Fibroblast of skin of scalp (primary cell): ENCODE measurements around the gene SPOCK2. TPM values are rescaled to one million over a fixed set of nuclear protein-coding genes. Genes with fewer than 3 reads are reported as not detected.
"Not testable (repeated sequence)": the region's sequence is repeated elsewhere in the genome, so short reads cannot be mapped to it uniquely, and the experiment has no call there.

Experiments
- DNase-seq: peaks from one replicate; pipeline ENCODE4 v3.0.0-alpha.2; 2013
- polyA plus RNA-seq, 2 experiments: library from polyadenylated mRNA; unstranded; fragments of 120-200 nt; gene quantifications; one replicate each; pipeline ENCODE4 v1.2.1, GENCODE V29; 2013; ENCODE audit not compliant: insufficient read length in 2 of 2

Gene SPOCK2, protein sequence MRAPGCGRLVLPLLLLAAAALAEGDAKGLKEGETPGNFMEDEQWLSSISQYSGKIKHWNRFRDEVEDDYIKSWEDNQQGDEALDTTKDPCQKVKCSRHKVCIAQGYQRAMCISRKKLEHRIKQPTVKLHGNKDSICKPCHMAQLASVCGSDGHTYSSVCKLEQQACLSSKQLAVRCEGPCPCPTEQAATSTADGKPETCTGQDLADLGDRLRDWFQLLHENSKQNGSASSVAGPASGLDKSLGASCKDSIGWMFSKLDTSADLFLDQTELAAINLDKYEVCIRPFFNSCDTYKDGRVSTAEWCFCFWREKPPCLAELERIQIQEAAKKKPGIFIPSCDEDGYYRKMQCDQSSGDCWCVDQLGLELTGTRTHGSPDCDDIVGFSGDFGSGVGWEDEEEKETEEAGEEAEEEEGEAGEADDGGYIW
- polyA plus RNA-seq (2013, experiment 1 of 2; ENCODE audit: insufficient read length): not detected
- polyA plus RNA-seq (2013, experiment 2 of 2; ENCODE audit: insufficient read length): 1.3 TPM

DNA sequence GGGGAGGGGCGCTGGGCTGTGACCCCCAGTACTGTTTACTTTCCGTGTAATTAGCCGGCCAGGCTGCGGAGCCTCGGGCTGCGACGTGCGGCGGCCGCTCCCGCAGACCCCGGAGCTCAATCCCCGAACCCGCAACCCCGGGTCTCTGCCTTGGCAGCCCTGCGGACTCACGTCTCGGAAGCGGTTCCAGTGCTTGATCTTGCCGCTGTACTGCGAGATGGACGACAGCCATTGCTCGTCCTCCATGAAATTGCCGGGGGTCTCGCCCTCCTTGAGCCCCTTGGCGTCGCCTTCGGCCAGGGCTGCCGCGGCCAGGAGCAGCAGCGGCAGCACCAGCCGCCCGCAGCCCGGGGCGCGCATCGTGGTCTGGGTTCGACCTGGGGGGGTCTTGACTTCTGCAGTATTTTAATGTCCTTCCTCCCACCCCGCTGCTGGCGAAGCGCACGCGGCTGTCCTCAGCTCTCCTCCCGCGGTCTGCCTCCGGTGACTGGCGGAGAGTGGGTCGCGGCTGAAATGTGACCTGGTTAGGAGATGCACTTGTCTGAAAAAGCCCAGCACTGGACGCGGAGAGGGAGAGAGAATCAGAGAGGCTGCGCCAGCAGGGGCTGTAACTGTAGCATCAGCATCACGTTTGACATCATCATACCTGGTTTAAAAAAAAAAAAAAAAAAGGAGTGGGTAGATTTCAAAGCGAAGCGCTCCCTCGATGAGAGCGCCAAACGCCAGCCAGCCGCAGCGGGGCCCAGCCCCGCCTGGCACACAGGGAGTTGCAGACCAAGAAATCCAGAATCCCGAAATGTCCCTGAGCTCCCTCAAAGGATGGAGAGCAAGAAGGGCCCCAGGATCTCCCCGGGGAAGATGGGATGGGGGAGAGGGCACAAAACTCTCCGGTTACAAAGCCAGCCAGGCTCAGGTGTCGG lies at the start of gene SPOCK2:
TSS of gene SPOCK2 (minus strand) at position 583 of the 920 bp plus-strand sequence. CDS start at position 360, 223 bp downstream.
- DNase-seq: no peak

DNA sequence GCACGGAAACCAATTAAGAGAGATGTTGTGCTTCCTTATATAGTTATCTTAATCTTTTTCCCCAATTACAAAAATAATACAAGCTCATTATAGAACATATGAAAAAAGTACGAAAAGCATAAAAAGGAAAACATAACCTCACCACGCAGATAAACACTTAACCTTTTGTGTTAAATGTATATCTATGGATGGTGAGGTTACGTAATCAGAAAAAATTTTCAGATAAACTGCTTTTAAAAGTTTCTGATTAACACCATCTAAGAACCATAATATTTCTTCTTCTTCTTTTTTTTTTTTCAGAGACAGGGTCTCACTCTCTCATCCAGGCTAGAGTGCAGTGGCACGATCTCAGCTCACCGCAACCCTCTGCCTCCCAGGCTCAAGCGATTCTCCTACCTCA lies 49.2 kb upstream of the SPOCK2 start:
- no peak for DNase-seq

DNA sequence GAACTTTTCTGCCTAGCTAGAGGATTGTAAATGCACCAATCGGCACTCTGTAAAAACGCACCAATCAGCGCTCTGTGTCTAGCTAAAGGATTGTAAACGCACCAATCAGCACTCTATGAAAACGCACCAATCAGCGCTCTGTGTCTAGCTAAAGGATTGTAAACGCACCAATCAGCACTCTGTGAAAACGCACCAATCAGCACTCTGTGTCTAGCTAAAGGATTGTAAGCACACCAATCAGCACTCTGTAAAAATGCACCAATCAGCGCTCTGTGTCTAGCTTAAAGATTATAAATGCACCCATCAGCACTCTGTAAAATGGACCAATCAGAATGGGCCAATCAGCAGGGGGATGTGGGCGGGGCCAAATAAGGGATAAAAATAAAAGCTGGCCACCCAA lies 47.9 kb upstream of the SPOCK2 start:
- DNase-seq: not testable (repeated sequence)

DNA sequence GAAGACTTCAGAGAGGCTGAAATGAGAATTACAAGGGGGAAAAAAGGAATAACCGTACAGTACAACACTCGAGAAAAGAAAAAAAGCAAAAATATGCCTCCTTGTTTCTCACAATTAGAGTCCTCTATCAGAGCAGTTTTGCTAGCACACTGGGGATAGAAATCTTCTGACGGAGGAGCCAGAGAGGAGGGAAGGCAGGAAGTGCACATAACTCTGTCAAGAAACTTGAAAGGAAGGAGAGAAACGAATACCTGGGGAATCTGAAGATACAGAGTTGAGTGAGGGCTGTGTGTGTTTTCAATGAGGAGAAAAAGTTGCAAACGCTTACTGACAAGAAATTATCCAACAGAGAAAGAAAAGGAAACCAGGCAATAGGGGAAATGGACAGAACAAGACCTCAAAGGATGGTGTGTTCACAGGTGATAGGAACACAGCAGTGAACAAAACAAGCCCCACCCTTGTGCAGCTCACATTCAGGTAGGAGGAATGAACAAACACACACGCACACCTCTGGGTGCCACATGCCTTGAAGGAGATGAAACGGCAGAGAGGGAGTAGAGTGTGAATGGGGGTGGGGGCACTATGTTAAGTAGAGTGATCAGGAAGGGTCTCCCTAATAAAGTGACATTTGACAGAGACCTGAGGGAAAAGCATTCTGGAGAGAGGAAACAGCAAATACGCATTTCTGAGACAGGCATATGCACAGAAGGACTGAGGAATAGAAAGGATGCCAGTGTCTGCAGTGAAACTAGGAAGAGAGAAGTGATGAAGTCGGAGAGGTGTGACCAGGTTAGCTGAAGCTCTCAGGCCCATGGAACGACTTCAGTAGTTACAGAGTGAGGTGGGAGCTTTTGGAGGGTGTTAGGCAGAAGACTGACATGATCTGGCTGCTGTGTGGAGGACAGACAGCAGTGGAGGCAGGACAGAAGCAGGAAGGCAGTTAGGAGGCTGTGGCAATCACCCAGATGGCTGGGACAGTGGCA lies 46.7 kb upstream of the SPOCK2 start:
- DNase-seq: no peak

DNA sequence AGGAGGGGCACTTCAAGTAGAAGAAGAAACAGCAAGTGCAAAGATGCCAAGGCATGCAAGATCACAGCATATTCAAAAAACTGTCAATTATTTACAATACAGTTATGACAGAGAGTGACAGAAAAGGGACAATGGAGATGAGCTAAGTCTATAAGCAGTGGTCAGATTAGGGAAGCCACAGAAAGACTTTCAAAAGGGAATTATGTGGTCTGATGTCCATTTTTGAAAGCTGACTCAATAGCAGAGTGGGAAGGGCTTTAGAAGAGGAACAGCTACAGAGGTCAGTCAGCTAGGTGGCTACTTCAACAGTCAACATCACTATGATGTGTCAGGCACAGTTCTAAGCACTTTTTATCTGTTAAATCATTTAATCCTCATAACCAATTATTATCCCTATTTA lies 45.2 kb upstream of the SPOCK2 start:
- DNase-seq: peak; percentile 63

DNA sequence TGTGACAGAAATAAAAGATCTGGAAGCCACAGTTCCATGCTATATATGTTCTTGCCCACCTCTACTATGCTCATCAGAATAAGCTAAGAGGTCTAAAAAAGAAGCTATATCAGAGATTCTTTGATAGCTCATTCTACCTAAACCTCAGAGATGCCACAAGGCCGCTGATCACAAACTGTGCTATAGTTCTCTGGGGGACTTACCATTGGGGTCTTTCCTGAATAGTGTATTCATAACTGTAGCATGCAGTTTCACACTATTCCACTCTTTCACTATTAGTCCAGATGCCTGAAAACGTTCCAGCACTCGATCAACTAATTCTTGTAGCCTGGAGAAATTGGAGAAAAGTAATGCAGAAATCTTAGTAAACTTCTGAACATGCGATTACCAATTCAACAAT lies 44.5 kb upstream of the SPOCK2 start:
- DNase-seq: no peak

DNA sequence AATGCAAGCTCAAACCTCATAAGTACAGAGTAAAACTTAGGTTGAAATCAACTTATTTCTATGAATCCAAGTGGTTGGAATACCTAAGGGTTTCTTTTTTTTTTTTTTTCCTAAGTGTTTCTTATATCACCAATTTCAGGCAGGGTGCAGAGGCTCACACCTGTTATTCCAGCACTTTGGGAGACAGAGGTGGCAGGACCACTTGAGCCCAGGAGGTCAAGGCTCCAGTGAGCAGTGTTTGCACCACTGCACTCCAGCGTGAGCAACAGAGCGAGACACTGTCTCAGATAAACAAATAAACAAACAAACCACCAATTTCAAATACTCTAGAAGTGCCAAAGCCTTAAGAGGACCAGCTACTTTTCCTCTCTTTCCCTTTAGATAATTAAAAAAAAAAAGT lies 39.2 kb upstream of the SPOCK2 start:
- DNase-seq: no peak

DNA sequence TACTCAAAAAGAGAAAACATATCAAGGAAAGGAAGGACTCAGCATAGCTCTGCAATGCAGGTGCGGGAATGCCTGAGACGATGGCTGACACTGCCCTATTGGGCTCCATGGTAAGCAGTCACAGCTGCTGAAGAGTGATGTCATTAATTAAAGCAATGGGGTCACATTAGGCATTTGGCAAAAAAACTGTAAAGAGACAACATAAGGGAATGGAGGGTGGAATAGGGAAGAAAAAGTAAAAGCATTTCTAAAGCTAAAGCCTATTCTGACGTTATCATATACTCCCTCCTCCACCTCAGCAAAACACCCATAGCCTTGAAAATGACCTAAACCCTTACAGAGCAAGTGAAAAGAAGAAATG lies 38.5 kb upstream of the SPOCK2 start:
- DNase-seq: no peak

DNA sequence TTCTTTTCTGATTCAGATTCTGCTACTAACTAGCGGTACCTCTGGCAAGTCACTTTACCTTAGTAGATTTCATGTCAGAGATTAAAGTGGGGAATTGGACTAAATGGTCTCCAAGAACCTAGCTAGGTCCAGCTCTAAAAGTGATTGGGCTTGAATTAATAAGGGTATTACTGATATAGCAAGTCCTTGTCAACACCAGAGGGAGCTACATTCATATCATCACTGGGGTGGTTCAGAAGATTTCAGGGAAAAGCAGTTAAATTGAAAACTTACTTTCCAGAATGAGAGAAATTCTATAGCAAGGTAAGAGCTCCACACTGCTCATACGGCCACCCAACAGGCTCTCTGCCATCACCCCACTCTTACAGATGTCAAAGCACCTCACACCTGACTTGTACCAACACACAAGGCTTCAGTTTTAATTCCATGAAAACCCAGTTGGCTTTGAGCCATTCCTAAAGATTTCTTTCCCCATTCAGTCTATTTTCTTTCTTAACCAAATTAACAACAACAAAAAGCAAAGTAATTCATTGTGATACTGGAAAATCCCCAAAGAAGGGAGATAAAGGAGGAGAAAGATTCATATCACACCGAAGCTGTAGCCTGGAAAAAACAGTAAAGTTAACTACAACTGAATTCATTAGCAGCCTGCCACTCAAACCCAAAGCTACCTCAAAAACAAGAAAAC lies 38.0 kb upstream of the SPOCK2 start:
- peak; percentile 57 for DNase-seq

DNA sequence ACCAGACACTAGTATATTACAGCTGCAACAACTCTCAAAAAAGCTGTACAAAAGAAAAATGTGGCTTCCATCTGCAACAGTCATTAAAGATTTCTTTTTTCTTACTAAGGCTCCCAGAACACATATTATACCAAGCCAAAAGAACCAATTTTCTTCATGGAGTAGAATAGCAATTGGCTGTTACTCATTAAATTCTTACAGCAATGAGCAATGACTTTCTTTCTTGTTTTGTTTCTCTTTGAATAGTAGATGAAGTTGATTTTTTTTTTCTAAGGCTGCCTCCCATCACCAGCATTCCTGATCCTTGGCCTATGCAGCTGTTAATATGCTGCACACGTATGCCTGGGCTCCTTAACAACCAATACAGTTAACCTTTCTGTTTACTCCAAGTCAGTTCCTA lies 36.6 kb upstream of the SPOCK2 start:
- DNase-seq: peak; percentile 49

DNA sequence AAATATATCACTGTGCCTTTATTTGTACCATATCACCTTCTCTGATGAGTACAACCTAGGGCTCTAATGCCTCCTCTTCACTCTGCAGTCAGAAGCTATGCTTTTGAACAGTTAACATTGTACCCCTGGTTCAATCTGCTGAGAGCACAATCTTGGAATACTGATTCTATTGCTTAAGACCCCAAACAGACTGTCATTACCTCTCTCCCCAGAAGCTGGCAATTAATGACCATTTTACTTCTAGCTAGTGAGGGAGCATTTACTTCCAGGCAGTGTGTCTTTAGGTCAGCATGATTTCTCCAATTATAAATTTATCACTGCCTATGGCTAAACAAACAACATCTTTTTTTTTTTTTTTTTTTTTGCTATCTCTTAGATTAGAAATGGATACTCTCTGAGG lies 36.0 kb upstream of the SPOCK2 start:
- no peak for DNase-seq

DNA sequence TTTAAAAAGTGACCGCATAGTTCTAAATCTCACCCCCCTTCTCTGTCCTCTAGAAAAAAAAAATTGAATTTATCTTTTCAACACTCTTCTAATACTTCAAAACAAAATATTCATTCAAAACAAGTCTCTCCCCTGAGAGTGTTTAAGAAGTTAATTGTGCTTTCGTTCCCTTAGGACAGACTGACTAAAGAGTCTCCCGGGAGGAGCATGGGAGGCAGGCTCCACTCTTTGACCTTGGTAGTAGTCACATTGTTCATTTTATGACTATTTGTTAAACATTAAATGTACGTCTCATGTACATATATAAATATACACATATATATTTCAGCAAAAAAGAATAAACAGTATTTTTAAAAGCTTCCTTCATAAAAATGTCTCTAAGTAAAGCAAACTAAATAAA lies 35.3 kb upstream of the SPOCK2 start:
- DNase-seq: no peak

DNA sequence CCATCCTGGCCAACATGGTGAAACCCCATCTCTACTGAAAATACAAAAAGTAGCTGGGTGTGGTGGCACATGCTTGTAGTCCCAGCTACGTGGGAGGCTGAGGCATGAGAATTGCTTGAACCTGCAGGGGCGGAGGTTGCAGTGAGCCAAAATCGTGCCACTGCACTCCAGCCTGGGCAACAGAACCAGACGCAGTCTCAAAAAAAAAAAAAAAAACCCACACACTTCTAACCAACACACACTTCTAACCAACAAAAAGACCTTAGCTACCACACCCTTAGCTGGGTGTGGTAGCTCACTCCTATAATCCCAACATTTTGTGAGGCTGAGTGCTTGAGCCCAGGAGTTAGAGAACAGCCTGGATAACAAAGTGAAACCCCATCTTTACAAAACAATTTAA lies 33.9 kb upstream of the SPOCK2 start:
- no peak for DNase-seq

DNA sequence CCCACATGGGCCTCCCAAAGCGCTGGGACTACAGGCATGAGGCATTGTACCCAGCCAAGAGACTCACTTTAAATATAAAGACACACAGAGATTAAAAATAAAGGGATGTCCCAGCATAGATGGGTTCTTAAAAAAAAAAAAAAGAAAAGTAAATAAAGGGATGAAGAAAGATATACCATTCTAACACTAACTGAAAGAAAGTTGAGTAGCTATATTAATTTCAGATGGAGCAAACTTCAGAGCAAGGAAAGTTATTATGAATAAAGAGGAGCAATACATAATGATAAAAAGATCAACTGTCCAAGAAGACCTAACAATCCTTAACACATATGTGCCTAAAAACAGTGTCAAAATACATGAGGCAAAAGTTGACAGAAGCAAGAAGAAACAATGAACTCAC lies 33.0 kb upstream of the SPOCK2 start:
- no peak for DNase-seq

DNA sequence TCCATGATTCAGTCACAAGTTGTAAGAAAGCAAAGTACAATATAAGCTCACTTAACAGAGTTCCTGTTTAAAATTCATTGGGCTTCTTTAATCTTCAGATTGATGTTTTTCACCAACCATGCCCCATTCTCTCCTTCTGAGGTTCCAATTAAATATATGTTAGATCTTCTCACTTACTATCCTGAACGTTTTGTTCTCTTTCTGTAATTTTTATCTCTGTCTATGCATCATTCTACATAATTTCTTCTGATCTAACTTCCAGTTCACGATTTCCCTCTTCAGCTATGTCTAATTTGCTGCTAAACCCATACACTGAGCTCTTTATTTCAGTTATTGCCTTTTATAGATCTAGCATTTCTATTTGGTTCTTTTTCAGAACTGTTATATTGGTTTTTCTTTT lies 28.0 kb upstream of the SPOCK2 start:
- DNase-seq: no peak

DNA sequence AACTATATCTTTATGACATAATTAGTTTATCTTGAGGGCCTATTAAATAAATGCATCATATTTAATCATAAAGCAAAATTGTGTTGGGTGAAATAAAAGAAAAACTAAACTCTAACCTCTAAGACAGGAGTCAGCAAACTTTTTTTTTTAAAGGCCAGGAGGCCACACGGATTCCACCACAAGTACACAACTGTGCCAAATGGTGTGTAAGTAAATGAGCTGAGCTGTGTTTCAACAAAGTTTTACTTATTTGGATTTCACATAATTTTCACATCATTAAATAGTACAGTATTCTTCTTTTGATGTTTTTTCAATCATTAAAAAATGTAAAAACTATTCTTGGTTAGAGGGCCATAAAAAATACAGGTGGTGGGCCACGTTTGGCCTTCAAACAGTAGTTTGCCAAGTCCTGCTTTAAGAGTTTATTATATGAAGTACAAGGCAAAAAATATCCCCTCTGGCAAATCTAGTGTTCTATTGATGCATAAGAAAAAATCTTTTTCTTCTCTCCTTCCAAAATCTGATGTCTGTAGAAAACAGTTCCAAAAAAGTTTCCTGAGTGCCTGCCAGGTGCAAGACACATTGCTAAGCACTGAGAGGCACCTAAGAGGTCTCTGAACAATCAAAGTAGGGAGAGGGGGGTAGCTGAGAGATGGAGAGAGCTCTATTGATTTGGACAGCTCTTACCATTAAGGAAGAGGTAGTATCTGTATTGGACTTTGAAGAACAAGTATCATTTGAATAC lies 26.5 kb upstream of the SPOCK2 start:
- no peak for DNase-seq

DNA sequence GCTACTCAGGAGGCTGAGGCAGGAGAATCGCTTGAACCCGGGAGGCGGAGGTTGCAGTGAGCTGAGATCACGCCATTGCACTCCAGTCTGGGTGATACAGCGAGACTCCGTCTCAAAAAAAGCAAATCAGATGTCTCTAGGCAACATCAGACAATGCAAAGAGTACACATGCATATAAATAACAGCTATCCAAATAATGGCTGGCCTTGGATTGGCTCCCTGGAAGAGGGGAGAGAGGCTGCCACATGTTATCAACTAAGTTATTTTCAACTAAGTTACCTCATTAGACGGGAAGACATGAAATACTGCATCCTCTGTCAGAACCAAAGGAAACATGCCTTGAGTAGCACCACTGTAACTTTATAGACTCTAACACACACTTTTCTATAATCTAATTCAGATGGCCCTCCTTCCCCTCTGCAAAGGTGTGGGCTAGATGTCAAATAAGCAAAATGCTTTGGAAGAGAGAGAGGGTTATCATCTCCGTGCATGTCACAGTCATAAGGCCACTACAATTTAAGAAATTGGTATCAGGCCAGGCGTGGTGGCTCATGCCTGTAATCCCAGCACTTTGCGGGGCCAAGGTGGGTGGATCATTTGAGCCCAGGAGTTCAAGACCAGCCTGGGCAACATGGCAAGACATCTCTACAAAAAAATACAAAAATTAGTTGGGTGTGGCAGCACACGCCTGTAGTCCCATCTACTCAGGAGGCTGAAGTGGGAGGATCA lies 22.5 kb upstream of the SPOCK2 start:
- no peak for DNase-seq

DNA sequence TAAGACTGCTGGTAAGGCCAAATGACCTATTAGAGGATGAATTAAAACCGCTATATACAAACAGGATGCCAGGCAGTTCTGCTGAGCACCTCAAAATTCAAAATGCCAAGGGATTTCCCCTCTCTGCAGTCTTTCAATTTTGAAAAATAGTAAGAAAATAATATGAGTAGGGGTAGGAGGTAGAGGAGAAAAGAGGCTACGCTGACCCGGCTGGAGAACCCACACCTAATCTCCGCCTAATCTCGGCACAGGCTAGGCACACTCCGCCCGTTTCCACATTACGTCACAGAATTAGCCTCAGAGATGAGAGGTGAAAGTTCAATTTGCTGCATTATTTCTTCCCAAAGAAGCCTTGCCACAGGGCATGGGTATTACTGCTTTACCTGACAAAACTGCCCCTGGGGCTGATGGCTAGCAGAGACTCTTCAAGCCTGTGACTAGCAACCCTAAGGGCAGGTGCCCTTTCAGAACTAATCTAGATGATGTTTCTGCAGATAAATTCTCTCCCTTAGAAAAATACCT lies 21.3 kb upstream of the SPOCK2 start:
- DNase-seq: no peak

DNA sequence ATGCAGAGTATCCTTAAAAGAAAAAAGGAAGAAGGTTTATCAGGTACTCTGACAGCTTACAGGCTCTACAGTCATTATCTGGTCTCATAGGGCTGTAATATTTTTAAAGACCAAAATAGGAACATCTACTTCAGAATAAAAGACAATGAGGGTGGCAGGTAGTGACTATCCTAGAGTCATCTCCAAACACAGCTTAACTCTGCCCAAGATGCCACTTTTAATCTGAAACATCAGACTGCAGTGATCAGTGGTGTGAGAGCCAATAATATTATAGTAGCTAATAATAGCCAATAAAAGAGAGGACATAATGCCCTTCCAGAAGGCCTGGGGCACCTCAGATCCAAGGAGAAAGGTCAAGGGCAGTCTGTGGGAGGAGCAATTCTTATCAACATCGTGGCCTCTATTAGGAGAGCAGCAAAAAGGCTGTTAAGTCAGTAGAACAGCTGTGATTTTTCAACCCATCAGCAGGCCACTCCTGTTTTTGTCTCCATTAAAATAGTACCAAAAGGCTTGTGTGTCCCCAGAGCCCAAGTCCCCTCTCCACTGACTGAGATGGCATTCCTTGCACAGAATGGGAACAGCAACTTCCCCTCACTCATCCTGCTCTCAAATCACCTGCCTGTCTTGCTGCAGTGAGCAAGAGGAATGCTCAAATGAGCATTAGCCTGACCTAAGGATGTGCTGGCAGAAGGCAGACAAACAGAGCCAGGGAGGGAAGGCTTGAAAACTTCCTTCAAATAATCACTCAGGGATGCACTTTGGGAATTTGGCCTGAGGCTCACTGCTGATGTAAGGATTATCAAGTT lies 20.7 kb upstream of the SPOCK2 start:
- no peak for DNase-seq
